Right ventricle myocardium inferior (tissue), 1 donor: ENCODE measurements around the gene SPATA2L. TPM values are rescaled to one million over a fixed set of nuclear protein-coding genes. Genes with fewer than 3 reads are reported as not detected.
"Not testable (repeated sequence)": the region's sequence is repeated elsewhere in the genome, so short reads cannot be mapped to it uniquely, and the experiment has no call there.

ENCODE experiments used
- ATAC-seq: fragments of 200-7000 bp; cut with Tn5 transposase; one replicate; pipeline ENCODE4 v1.9.1; 2020; ENCODE audit warnings: mild to moderate bottlenecking, moderate library complexity
- DNase-seq: peaks from one replicate; pipeline ENCODE4 v3.0.0; 2021; ENCODE audit errors: missing footprints
- intact Hi-C: fragments of 100-400 bp; cut with DNase I; formaldehyde crosslinking; loops from one replicate; pipeline ENCODE4 v1.11.0; 2022
- total RNA-seq: library from RNA; stranded (reverse); fragmentation: NEBNext Ultra II Directional; extraction: Animal tissue kit (Norgen Biotek cat#: 25700); gene quantifications from one replicate; pipeline ENCODE4 v1.2.1, GENCODE V29; 2021
- donor health status: DM: no; HTN: yes; CAD: no; lungs with severe emphysema.

SPATA2L gene
- total RNA-seq, 1 donor from 2014 or later: 3.4 TPM

- ATAC-seq (no peak), DNase-seq (no peak)
- intact Hi-C loops: no loop called here
Measured at GRCh38 chr16:89710709-89711564, 9.4 kb upstream of the SPATA2L start.

GRCh38 chr16:89709716-89710432 is 8.4 kb upstream of the SPATA2L start:
- ATAC-seq (no peak), DNase-seq (no peak)
- intact Hi-C loops: no loop called here

- DNase-seq (no peak), ATAC-seq (no peak)
Measured at GRCh38 chr16:89709166-89709565, 7.7 kb upstream of the SPATA2L start.

GRCh38 chr16:89708481-89708931 is 7.0 kb upstream of the SPATA2L start:
- intact Hi-C loops: no loop called here
- ATAC-seq: no peak
- DNase-seq: no peak

More at GRCh38 chr16:89709166-89709565, 7.7 kb upstream of the SPATA2L start:
- intact Hi-C loops: no loop called here

- intact Hi-C loops: no loop called here
- ATAC-seq (no peak), DNase-seq (no peak)
Measured at GRCh38 chr16:89707695-89708094, 6.2 kb upstream of the SPATA2L start.

GRCh38 chr16:89706518-89707260 is 5.2 kb upstream of the SPATA2L start:
- DNase-seq: no peak

GRCh38 chr16:89705006-89705405 is 3.5 kb upstream of the SPATA2L start:
- DNase-seq (no peak), ATAC-seq (no peak)
- intact Hi-C loops: no loop called here

More at GRCh38 chr16:89706518-89707260, 5.2 kb upstream of the SPATA2L start:
- intact Hi-C loops: no loop called here
- no peak for ATAC-seq

GRCh38 chr16:89704281-89704680 is 2.8 kb upstream of the SPATA2L start:
- ATAC-seq: no peak
- intact Hi-C loops: loop anchor here (5.0 kb wide), 3 partner anchors 47 to 158 kb away; partner anchors contain the start of genes CHMP1A and SPATA33
- DNase-seq: no peak

- ATAC-seq (no peak), DNase-seq (no peak)
- intact Hi-C loops: loop anchor here (5.0 kb wide), 3 partner anchors 44 to 161 kb away; partner anchors contain the start of genes CHMP1A and SPATA33
Measured at GRCh38 chr16:89700649-89701424, 668 bp downstream of the SPATA2L start.

- DNase-seq: peak; percentile 100
- ATAC-seq: peak; percentile 80
- intact Hi-C loops: loop anchor here (5.0 kb wide), 3 partner anchors 43 to 162 kb away; partner anchors contain the start of genes CHMP1A and SPATA33
Measured at GRCh38 chr16:89700100-89700648, 1.3 kb downstream of the SPATA2L start.

- DNase-seq, ATAC-seq: not testable (repeated sequence)
- intact Hi-C loops: loop anchor here (5.0 kb wide), 3 partner anchors 42 to 163 kb away; partner anchors contain the start of genes CHMP1A and SPATA33
Measured at GRCh38 chr16:89699629-89700099, 1.8 kb downstream of the SPATA2L start.

GRCh38 chr16:89698717-89699116 is 2.8 kb downstream of the SPATA2L start:
- intact Hi-C loops, ATAC-seq, DNase-seq: not testable (repeated sequence)

GRCh38 chr16:89697616-89698331 is 3.7 kb downstream of the SPATA2L start:
- DNase-seq: no peak

GRCh38 chr16:89697161-89697615 is 4.3 kb downstream of the SPATA2L start:
- no peak for ATAC-seq
- intact Hi-C loops: no loop called here
- no peak for DNase-seq

More at GRCh38 chr16:89697616-89698331, 3.7 kb downstream of the SPATA2L start:
- intact Hi-C loops: no loop called here
- no peak for ATAC-seq

GRCh38 chr16:89696670-89697128 is 4.8 kb downstream of the SPATA2L start:
- intact Hi-C loops: no loop called here
- DNase-seq (no peak), ATAC-seq (no peak)

- DNase-seq: no peak
- intact Hi-C loops: no loop called here
- no peak for ATAC-seq
Measured at GRCh38 chr16:89695875-89696669, 5.4 kb downstream of the SPATA2L start.
